HUES48 (cell line): ENCODE results near the gene NME4.

Experiments used
- H3K27ac ChIP-seq: one replicate; pipeline ENCODE4 v1.7.0; 2013; ENCODE audit warnings: low read depth, low read length, inconsistent platforms
- H3K27me3 ChIP-seq: 2 replicates; pipeline ENCODE4 v1.6.1; 2013; ENCODE audit warnings: mild to moderate bottlenecking, low read length; ENCODE audit not compliant: control insufficient read depth, insufficient read depth
- H3K36me3 ChIP-seq: 2 replicates; pipeline ENCODE4 v1.6.1; 2013; ENCODE audit warnings: low read length; ENCODE audit not compliant: control insufficient read depth, insufficient read depth
- H3K4me1 ChIP-seq: 2 replicates; pipeline ENCODE4 v1.6.1; 2013; ENCODE audit warnings: mild to moderate bottlenecking, low read length; ENCODE audit not compliant: control insufficient read depth, insufficient read depth
- H3K4me3 ChIP-seq: 2 replicates; pipeline ENCODE4 v1.5.1; 2013; ENCODE audit warnings: mild to moderate bottlenecking, low read depth, low read length
- H3K9ac ChIP-seq: 2 replicates; pipeline ENCODE4 v1.6.1; 2013; ENCODE audit warnings: mild to moderate bottlenecking, low read depth, low read length, moderate library complexity
- H3K9me3 ChIP-seq: 2 replicates; pipeline ENCODE4 v1.6.1; 2013; ENCODE audit warnings: low read length; ENCODE audit not compliant: control insufficient read depth, insufficient read depth

NME4 gene

GRCh38 chr16:391885-392335 lies 5.1 kb upstream of the NME4 start:
- Histone ChIP-seq H3K36me3 (no peaks in the 10 kb centered on the region), H3K9me3 (no peaks in the 10 kb centered on the region), H3K9ac (no peak overlapping the region)

GRCh38 chr16:392450-393030 lies 4.5 kb upstream of the NME4 start:
- peaks cover 4% of the 10 kb centered on the region; the same call in 1 of the 2 replicates for H3K4me1 ChIP-seq
- no peaks in the 10 kb centered on the region for H3K36me3 ChIP-seq
- no peaks in the 10 kb centered on the region for H3K9me3 ChIP-seq
- H3K27ac ChIP-seq = no peak overlapping the region
- H3K4me3 ChIP-seq = no peak overlapping the region
- H3K9ac ChIP-seq = no peak overlapping the region
- no peaks in the 10 kb centered on the region for H3K27me3 ChIP-seq

More at GRCh38 chr16:391885-392335, 5.1 kb upstream of the NME4 start:
- no peak overlapping the region for H3K4me3 ChIP-seq
- H3K27ac ChIP-seq = no peak overlapping the region
- no peaks in the 10 kb centered on the region for H3K27me3 ChIP-seq
- H3K4me1 ChIP-seq = peaks cover 4% of the 10 kb centered on the region; the same call in 1 of the 2 replicates

DNA sequence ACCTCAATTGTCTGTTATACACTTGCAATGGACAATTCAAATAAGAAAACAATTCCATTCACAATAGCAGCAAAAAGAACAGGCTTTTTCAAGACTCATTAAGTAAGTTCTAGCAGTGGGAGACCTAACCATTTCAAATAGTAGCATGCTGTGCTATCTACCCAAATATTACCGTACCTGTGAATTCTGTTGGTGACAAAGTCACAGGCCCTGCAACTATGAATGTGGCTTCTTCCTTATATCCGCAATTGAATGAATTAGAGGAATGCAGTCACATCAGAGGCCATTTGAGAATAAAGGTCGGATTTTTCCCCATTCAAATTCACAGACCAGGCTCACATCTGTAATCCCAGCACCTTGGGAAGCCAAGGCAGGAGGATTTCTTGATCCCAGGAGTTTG lies 800 bp upstream of the NME4 start:
- Histone ChIP-seq H3K27me3 (no peaks in the 10 kb centered on the region), H3K36me3 (peaks cover 24% of the 10 kb centered on the region), H3K27ac (peak overlapping the region; percentile 84), H3K9me3 (no peaks in the 10 kb centered on the region), H3K9ac (no peak overlapping the region), H3K4me1 (peaks cover 9% of the 10 kb centered on the region; the same call in 1 of the 2 replicates), H3K4me3 (peak overlapping the region; percentile 55)

DNA sequence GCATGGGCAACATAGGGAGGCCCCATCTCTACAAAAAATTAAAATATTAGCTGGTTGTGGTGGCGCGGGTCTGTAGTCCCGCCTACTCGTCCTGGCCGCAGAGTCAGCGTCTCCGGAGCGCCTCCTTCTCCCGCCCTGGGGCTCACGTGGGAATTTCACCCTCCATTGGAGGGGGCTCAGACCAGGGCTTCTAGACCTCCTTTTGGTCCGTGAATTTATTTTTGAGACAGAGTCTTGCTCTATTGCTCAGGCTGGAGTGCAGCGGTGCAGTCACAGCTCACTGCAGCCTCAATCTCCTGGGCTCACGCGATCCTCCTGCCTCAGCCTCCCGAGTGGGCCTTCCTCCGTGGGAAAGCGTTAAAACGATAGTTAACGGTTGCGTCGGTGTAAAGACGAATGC lies 394 bp upstream of the NME4 start:
- Histone ChIP-seq H3K9me3 (no peaks in the 10 kb centered on the region), H3K36me3 (peaks cover 24% of the 10 kb centered on the region), H3K4me1 (peaks cover 9% of the 10 kb centered on the region; the same call in 1 of the 2 replicates), H3K9ac (peak overlapping the region; percentile 43), H3K4me3 (peak overlapping the region; percentile 55), H3K27me3 (no peaks in the 10 kb centered on the region), H3K27ac (peak overlapping the region; percentile 84)

DNA sequence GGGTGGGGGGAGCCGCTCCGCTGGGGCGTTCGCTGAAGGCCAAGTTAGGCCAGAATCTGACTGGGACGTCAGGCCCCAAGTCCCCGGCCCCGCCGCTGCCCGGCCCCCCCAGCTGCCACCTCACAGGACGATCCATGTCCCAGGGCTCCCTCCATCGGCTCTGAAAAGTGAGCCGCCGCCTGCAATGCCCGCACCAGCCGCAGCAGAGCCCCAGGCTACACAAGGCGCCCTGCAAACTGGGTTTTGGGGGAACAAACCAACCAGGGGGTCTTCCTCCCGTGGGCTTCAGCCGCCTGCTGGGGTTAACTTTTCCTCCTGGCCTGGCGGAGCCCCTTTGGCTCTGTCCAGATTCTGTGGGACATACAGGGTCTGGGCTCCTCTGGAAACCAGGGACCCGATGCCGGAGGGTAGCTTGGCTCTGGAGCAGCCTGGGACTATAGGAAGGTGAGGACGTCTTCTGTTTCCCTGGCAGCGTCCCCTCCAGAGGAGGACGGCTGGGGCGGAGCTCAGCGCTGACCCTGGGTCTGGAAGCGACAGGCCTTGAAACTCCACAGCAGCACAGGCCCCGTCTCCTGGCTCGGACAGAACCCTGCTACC lies 835 bp downstream of the NME4 start:
- Histone ChIP-seq H3K9ac (no peak overlapping the region), H3K9me3 (no peaks in the 10 kb centered on the region), H3K27me3 (no peaks in the 10 kb centered on the region), H3K27ac (peak overlapping the region; percentile 83), H3K4me1 (peaks cover 9% of the 10 kb centered on the region; the same call in 1 of the 2 replicates), H3K36me3 (peaks cover 24% of the 10 kb centered on the region), H3K4me3 (peak overlapping the region; percentile 16; the same call in 1 of the 2 replicates)

DNA sequence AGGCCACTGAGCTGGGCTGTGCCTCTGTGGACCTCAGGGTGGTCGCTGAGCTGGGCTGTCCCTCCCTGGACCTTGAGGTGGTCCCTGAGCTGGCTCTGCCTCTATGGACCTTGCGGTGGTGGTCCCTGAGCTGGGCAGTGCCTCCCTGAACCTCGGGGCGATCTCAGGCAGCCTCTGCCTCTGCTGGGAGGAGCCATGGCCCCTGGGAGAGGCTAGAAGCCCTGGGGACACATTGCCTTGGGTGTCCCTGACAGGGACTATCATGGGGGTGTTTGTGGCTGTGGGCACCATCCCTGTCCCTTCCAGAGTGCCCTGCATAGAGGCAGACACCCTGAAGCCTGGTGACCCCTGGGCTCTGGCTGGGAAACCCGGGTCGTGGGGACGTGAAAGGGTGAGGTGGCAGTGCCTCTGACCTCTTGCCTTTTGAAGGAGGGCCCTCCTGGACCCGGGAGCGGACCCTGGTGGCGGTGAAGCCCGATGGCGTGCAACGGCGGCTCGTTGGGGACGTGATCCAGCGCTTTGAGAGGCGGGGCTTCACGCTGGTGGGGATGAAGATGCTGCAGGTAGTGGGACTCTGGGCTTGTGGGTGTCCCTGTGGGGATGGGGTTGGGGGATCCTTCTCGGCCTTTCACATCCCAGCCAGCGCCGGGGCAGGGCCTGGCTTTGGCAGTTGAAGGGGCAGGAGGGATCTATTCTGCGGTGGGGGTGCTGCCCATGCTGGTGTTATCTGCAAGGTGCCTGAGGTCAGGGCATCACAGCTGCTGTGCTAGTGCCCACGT lies 1.8 kb downstream of the NME4 start:
- no peak overlapping the region for H3K9ac ChIP-seq
- no peak overlapping the region for H3K4me3 ChIP-seq
- H3K9me3 ChIP-seq = no peaks in the 10 kb centered on the region
- no peak overlapping the region for H3K27ac ChIP-seq
- H3K4me1 ChIP-seq = peaks cover 9% of the 10 kb centered on the region; the same call in 1 of the 2 replicates
- no peaks in the 10 kb centered on the region for H3K27me3 ChIP-seq
- H3K36me3 ChIP-seq = peaks cover 24% of the 10 kb centered on the region

DNA sequence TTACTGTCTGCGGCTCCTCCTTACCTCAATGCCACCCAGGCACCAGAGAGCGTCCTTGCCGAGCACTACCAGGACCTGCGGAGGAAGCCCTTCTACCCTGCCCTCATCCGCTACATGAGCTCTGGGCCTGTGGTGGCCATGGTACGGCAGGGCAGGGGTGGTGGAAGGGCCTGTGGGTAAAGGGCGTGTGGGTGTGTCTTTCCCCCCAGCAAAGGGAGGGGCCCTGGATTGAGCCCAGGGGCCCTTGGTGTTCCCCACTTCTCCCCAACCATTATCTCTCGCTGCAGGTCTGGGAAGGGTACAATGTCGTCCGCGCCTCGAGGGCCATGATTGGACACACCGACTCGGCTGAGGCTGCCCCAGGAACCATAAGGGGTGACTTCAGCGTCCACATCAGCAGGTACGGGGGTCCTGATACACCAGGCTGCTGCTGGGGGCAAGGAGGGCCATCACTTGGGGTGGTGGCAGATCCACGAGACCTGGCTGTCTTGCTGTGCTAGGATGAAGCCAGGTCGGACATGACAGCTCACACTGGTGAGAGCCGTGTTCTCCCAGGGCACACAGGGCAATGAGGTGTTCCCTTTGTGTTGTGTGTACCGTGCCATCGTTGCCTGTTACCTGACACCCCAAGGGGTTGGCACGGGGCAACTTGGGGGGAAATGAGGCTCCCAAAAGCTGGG lies 2.5 kb downstream of the NME4 start:
- Histone ChIP-seq H3K9ac (no peak overlapping the region), H3K27me3 (no peaks in the 10 kb centered on the region), H3K9me3 (no peaks in the 10 kb centered on the region), H3K27ac (no peak overlapping the region), H3K4me1 (peaks cover 9% of the 10 kb centered on the region; the same call in 1 of the 2 replicates), H3K4me3 (no peak overlapping the region), H3K36me3 (peaks cover 24% of the 10 kb centered on the region)

GRCh38 chr16:400061-400591 lies 3.1 kb downstream of the NME4 start:
- Histone ChIP-seq H3K4me1 (peaks cover 9% of the 10 kb centered on the region; the same call in 1 of the 2 replicates), H3K9me3 (no peaks in the 10 kb centered on the region), H3K36me3 (peaks cover 24% of the 10 kb centered on the region), H3K27me3 (no peaks in the 10 kb centered on the region), H3K4me3 (no peak overlapping the region), H3K27ac (no peak overlapping the region), H3K9ac (no peak overlapping the region)

GRCh38 chr16:401468-402348 lies 4.7 kb downstream of the NME4 start, which contains the start of gene DECR2:
Gene DECR2 (plus strand): TSS chr16:401885. CDS start chr16:401964, 79 bp downstream.
- peaks cover 24% of the 10 kb centered on the region for H3K36me3 ChIP-seq
- H3K27me3 ChIP-seq = no peaks in the 10 kb centered on the region
- no peaks in the 10 kb centered on the region for H3K9me3 ChIP-seq
- peak within 1 kb of the TSS; percentile 95 for H3K27ac ChIP-seq
- H3K9ac ChIP-seq = peak within 1 kb of the TSS; percentile 81
- H3K4me1 ChIP-seq = peaks cover 5% of the 10 kb centered on the region; the same call in 1 of the 2 replicates
- H3K4me3 ChIP-seq = peak within 1 kb of the TSS; percentile 84
